ENCODE data around the gene VARS2.
A peak's percentile ranks its signal among the peaks of the same experiment; 100 is the strongest.
"Not testable (repeated sequence)": the region's sequence is repeated elsewhere in the genome, so short reads cannot be mapped to it uniquely, and the experiment has no call there.

The VARS2 gene

GRCh38 chr6:30917041-30917440 lies 3.0 kb downstream of the VARS2 start:
- no peak for DNase-seq
- Histone ChIP-seq H3K36me3 (ENCODE audit: control insufficient read depth in 4 of 4, insufficient read depth in 4 of 4, low read length in 3 of 4) (peaks cover 0 to 58% (median 43%) of the 10 kb centered on the region in 4 experiments), H3K27me3 (replicated peaks in 2 of 5; ENCODE audit: control insufficient read depth in 4 of 5, insufficient read depth in 5 of 5, low read length in 4 of 5) (no peaks in the 10 kb centered on the region), H3K4me3 (ENCODE audit: control insufficient read depth in 1 of 7, extremely low read depth in 1 of 7, insufficient read depth in 4 of 7, low read depth in 2 of 7, low read length in 6 of 7) (no peak overlapping the region), H3K9me3 (ENCODE audit: control extremely low read depth in 1 of 5, control insufficient read depth in 4 of 5, insufficient read depth in 2 of 5, low read depth in 1 of 5, low read length in 4 of 5) (no peaks in the 10 kb centered on the region), H3K27ac (ENCODE audit: insufficient read depth in 1 of 2, low read depth in 1 of 2, low read length in 2 of 2, poor library complexity in 1 of 2, severe bottlenecking in 2 of 2) (peak overlapping the region in 1 of 2 experiments; percentile 14), H3K4me1 (ENCODE audit: control extremely low read depth in 1 of 4, control insufficient read depth in 4 of 4, insufficient read depth in 4 of 4, low read length in 3 of 4) (peaks cover 0 to 23% (median 22%) of the 10 kb centered on the region in 4 experiments)
- ChIA-PET POLR2A (interaction anchor here (0.6 kb wide), 1 partner anchor 213 kb away, joined by 3 read pairs; no protein-coding TSS in a partner anchor), CTCF (interaction anchor here (0.8 to 11.1 kb wide), 14 partner anchors 8 to 209 kb away, joined by 3 to 119 read pairs (median 5); partner anchors contain the start of genes MUCL3 and PSORS1C1)
- 93% methylated on average over 5 of the region's 7 CpGs for WGBS (ENCODE audit: insufficient coverage)

DNA sequence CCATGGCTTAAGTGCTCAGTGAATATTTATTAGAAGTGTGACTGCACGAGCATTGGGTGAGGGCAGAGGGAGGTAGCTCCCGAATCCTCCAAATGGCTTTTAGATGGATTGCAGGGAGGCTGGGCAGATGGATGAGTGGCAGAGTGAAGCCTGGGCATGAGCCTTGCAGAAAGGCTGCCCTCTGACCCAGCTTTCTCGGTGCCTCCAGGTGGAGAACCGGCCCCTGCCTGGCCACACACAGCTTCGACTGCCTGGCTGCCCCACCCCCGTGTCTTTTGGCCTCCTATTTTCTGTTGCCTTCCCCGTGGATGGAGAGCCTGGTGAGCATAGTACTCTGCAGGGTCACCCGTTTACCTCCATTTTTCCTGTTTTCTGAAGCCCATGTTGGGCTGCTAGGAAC lies 3.4 kb downstream of the VARS2 start:
- Histone ChIP-seq H3K36me3 (ENCODE audit: control insufficient read depth in 4 of 4, insufficient read depth in 4 of 4, low read length in 3 of 4) (peaks cover 0 to 59% (median 43%) of the 10 kb centered on the region in 4 experiments), H3K27ac (ENCODE audit: insufficient read depth in 1 of 2, low read depth in 1 of 2, low read length in 2 of 2, poor library complexity in 1 of 2, severe bottlenecking in 2 of 2) (no peak overlapping the region), H3K9me3 (ENCODE audit: control extremely low read depth in 1 of 5, control insufficient read depth in 4 of 5, insufficient read depth in 2 of 5, low read depth in 1 of 5, low read length in 4 of 5) (no peaks in the 10 kb centered on the region), H3K27me3 (replicated peaks in 2 of 5; ENCODE audit: control insufficient read depth in 4 of 5, insufficient read depth in 5 of 5, low read length in 4 of 5) (no peaks in the 10 kb centered on the region), H3K4me1 (ENCODE audit: control extremely low read depth in 1 of 4, control insufficient read depth in 4 of 4, insufficient read depth in 4 of 4, low read length in 3 of 4) (peaks cover 0 to 23% (median 22%) of the 10 kb centered on the region in 4 experiments), H3K4me3 (ENCODE audit: control insufficient read depth in 1 of 7, extremely low read depth in 1 of 7, insufficient read depth in 4 of 7, low read depth in 2 of 7, low read length in 6 of 7) (no peak overlapping the region)
- 95% methylated on average over 8 of the region's 8 CpGs for WGBS (ENCODE audit: insufficient coverage)
- DNase-seq, result no peak
- ChIA-PET CTCF (interaction anchor here (0.8 to 11.1 kb wide), 9 partner anchors 35 to 209 kb away, joined by 3 to 119 read pairs (median 4); no protein-coding TSS in a partner anchor), POLR2A (interaction anchor here (0.6 kb wide), 1 partner anchor 212 kb away, joined by 3 read pairs; no protein-coding TSS in a partner anchor)

DNA sequence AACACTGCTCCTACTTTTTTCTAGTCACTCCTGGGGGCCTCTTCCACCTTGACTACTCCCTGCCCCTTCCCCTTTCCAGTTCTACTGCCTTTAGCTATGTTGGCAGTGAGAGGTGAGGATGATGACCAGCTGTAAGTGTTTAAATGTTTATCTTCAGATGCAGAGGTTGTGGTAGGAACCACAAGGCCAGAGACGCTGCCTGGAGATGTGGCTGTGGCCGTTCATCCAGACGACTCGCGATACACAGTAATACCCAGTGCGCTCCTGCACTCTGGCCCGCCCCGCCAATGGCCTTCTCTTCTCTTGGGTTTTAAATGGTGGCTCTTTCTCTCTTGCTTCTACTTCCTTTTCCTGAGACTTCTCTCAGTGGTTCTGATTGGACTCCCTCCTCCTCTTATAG lies 4.6 kb downstream of the VARS2 start:
- peaks cover 0 to 20% (median 19%) of the 10 kb centered on the region in 4 experiments for H3K4me1 ChIP-seq (ENCODE audit: control extremely low read depth in 1 of 4, control insufficient read depth in 4 of 4, insufficient read depth in 4 of 4, low read length in 3 of 4)
- ChIA-PET POLR2A (no interaction called here), CTCF (interaction anchor here (0.5 to 11.1 kb wide), 8 partner anchors 11 to 286 kb away, joined by 3 to 119 read pairs (median 8); no protein-coding TSS in a partner anchor)
- peaks cover 0 to 60% (median 46%) of the 10 kb centered on the region in 4 experiments for H3K36me3 ChIP-seq (ENCODE audit: control insufficient read depth in 4 of 4, insufficient read depth in 4 of 4, low read length in 3 of 4)
- no peaks in the 10 kb centered on the region for H3K27me3 ChIP-seq (replicated peaks in 2 of 5; ENCODE audit: control insufficient read depth in 4 of 5, insufficient read depth in 5 of 5, low read length in 4 of 5)
- H3K9me3 ChIP-seq (ENCODE audit: control extremely low read depth in 1 of 5, control insufficient read depth in 4 of 5, insufficient read depth in 2 of 5, low read depth in 1 of 5, low read length in 4 of 5), result no peaks in the 10 kb centered on the region
- DNase-seq, result peak; percentile 44 to 88 (median 78)
- no peak overlapping the region for H3K27ac ChIP-seq (ENCODE audit: insufficient read depth in 1 of 2, low read depth in 1 of 2, low read length in 2 of 2, poor library complexity in 1 of 2, severe bottlenecking in 2 of 2)
- no peak overlapping the region for H3K4me3 ChIP-seq (ENCODE audit: control insufficient read depth in 1 of 7, extremely low read depth in 1 of 7, insufficient read depth in 4 of 7, low read depth in 2 of 7, low read length in 6 of 7)
- 81% methylated on average over 8 of the region's 8 CpGs for WGBS (ENCODE audit: insufficient coverage)

DNA sequence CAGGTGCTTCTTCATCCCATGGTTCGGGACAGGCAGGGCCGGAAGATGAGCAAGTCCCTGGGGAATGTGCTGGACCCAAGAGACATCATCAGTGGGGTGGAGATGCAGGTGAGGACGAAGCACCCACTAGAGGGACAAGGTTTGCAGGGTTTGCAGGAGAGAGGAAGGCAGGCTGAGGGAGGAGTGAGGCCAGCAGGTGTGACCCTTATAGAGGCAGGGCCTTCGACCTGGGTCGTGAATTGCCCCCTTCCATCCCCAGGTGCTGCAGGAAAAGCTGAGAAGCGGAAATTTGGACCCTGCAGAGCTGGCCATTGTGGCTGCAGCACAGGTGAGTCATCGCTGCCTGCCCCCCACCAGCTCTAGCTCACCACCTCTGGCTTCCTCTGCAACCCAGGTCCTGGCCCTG lies 8.4 kb downstream of the VARS2 start:
- 100% methylated on average over 5 of the region's 7 CpGs for WGBS (ENCODE audit: insufficient coverage)
- ChIA-PET POLR2A (no interaction called here), CTCF (interaction anchor here (1.6 kb wide), 1 partner anchor 9 kb away, joined by 3 read pairs; the partner anchor contains the start of gene VARS2)
- Histone ChIP-seq H3K27ac (ENCODE audit: insufficient read depth in 1 of 2, low read depth in 1 of 2, low read length in 2 of 2, poor library complexity in 1 of 2, severe bottlenecking in 2 of 2) (no peak overlapping the region), H3K4me1 (ENCODE audit: control extremely low read depth in 1 of 4, control insufficient read depth in 4 of 4, insufficient read depth in 4 of 4, low read length in 3 of 4) (no peaks in the 10 kb centered on the region), H3K27me3 (replicated peaks in 2 of 5; ENCODE audit: control insufficient read depth in 4 of 5, insufficient read depth in 5 of 5, low read length in 4 of 5) (no peaks in the 10 kb centered on the region), H3K4me3 (ENCODE audit: control insufficient read depth in 1 of 7, extremely low read depth in 1 of 7, insufficient read depth in 4 of 7, low read depth in 2 of 7, low read length in 6 of 7) (no peak overlapping the region), H3K36me3 (ENCODE audit: control insufficient read depth in 4 of 4, insufficient read depth in 4 of 4, low read length in 3 of 4) (peaks cover 3 to 81% (median 55%) of the 10 kb centered on the region in 4 experiments), H3K9me3 (ENCODE audit: control extremely low read depth in 1 of 5, control insufficient read depth in 4 of 5, insufficient read depth in 2 of 5, low read depth in 1 of 5, low read length in 4 of 5) (no peaks in the 10 kb centered on the region)
- no peak for DNase-seq

- 94% methylated on average over 7 of the region's 9 CpGs for WGBS (ENCODE audit: insufficient coverage)
Measured at GRCh38 chr6:30924040-30924627, 10.1 kb downstream of the VARS2 start.

GRCh38 chr6:30926644-30927043 lies 12.6 kb downstream of the VARS2 start:
- no peaks in the 10 kb centered on the region for H3K27me3 ChIP-seq (replicated peaks in 2 of 5; ENCODE audit: control insufficient read depth in 4 of 5, insufficient read depth in 5 of 5, low read length in 4 of 5)
- no peak overlapping the region for H3K4me3 ChIP-seq (ENCODE audit: control insufficient read depth in 1 of 7, extremely low read depth in 1 of 7, insufficient read depth in 4 of 7, low read depth in 2 of 7, low read length in 6 of 7)
- peaks cover 0 to 14% (median 6%) of the 10 kb centered on the region in 5 experiments for H3K9me3 ChIP-seq (ENCODE audit: control extremely low read depth in 1 of 5, control insufficient read depth in 4 of 5, insufficient read depth in 2 of 5, low read depth in 1 of 5, low read length in 4 of 5)
- WGBS (ENCODE audit: insufficient coverage), result 100% methylated on average over 3 of the region's 4 CpGs
- H3K4me1 ChIP-seq (ENCODE audit: control extremely low read depth in 1 of 4, control insufficient read depth in 4 of 4, insufficient read depth in 4 of 4, low read length in 3 of 4), result no peaks in the 10 kb centered on the region
- peaks cover 3 to 55% (median 33%) of the 10 kb centered on the region in 4 experiments for H3K36me3 ChIP-seq (ENCODE audit: control insufficient read depth in 4 of 4, insufficient read depth in 4 of 4, low read length in 3 of 4)
- CTCF ChIA-PET, result interaction anchor here (1.1 to 2.0 kb wide), 2 partner anchors 12 to 14 kb away, joined by 3 to 4 read pairs; no protein-coding TSS in a partner anchor
- H3K27ac ChIP-seq (ENCODE audit: insufficient read depth in 1 of 2, low read depth in 1 of 2, low read length in 2 of 2, poor library complexity in 1 of 2, severe bottlenecking in 2 of 2), result no peak overlapping the region
- POLR2A ChIA-PET, result no interaction called here
- no peak for DNase-seq

More at GRCh38 chr6:30924040-30924627, 10.1 kb downstream of the VARS2 start:
- POLR2A ChIA-PET; H3K27ac ChIP-seq (ENCODE audit: insufficient read depth in 1 of 2, low read depth in 1 of 2, low read length in 2 of 2, poor library complexity in 1 of 2, severe bottlenecking in 2 of 2); CTCF ChIA-PET; H3K4me3 ChIP-seq (ENCODE audit: control insufficient read depth in 1 of 7, extremely low read depth in 1 of 7, insufficient read depth in 4 of 7, low read depth in 2 of 7, low read length in 6 of 7); H3K4me1 ChIP-seq (ENCODE audit: control extremely low read depth in 1 of 4, control insufficient read depth in 4 of 4, insufficient read depth in 4 of 4, low read length in 3 of 4); H3K27me3 ChIP-seq (replicated peaks in 2 of 5; ENCODE audit: control insufficient read depth in 4 of 5, insufficient read depth in 5 of 5, low read length in 4 of 5); DNase-seq: not testable (repeated sequence)
- Histone ChIP-seq H3K9me3 (ENCODE audit: control extremely low read depth in 1 of 5, control insufficient read depth in 4 of 5, insufficient read depth in 2 of 5, low read depth in 1 of 5, low read length in 4 of 5) (peaks cover 0 to 13% (median 6%) of the 10 kb centered on the region in 5 experiments), H3K36me3 (ENCODE audit: control insufficient read depth in 4 of 4, insufficient read depth in 4 of 4, low read length in 3 of 4) (peaks cover 3 to 79% (median 51%) of the 10 kb centered on the region in 4 experiments)

GRCh38 chr6:30927080-30927479 lies 13.0 kb downstream of the VARS2 start:
- H3K4me3 ChIP-seq (ENCODE audit: control insufficient read depth in 1 of 7, extremely low read depth in 1 of 7, insufficient read depth in 4 of 7, low read depth in 2 of 7, low read length in 6 of 7); POLR2A ChIA-PET; H3K27me3 ChIP-seq (replicated peaks in 2 of 5; ENCODE audit: control insufficient read depth in 4 of 5, insufficient read depth in 5 of 5, low read length in 4 of 5); H3K27ac ChIP-seq (ENCODE audit: insufficient read depth in 1 of 2, low read depth in 1 of 2, low read length in 2 of 2, poor library complexity in 1 of 2, severe bottlenecking in 2 of 2); DNase-seq; H3K4me1 ChIP-seq (ENCODE audit: control extremely low read depth in 1 of 4, control insufficient read depth in 4 of 4, insufficient read depth in 4 of 4, low read length in 3 of 4): not testable (repeated sequence)
- WGBS (ENCODE audit: insufficient coverage), result 100% methylated on average over 2 of the region's 3 CpGs
- CTCF ChIA-PET, result interaction anchor here (1.1 to 2.0 kb wide), 2 partner anchors 12 to 15 kb away, joined by 3 to 4 read pairs; no protein-coding TSS in a partner anchor
- H3K9me3 ChIP-seq (ENCODE audit: control extremely low read depth in 1 of 5, control insufficient read depth in 4 of 5, insufficient read depth in 2 of 5, low read depth in 1 of 5, low read length in 4 of 5), result peaks cover 0 to 14% (median 6%) of the 10 kb centered on the region in 5 experiments
- peaks cover 3 to 51% (median 29%) of the 10 kb centered on the region in 4 experiments for H3K36me3 ChIP-seq (ENCODE audit: control insufficient read depth in 4 of 4, insufficient read depth in 4 of 4, low read length in 3 of 4)

All from common myeloid progenitor, CD34-positive (primary cell).